ENCODE results near the gene ANKRD63. TPM values are rescaled to one million over a fixed set of nuclear protein-coding genes. Genes with fewer than 3 reads are reported as not detected.

ANKRD63 gene
- total and polyA plus RNA-seq, 2 donors: not detected

DNA sequence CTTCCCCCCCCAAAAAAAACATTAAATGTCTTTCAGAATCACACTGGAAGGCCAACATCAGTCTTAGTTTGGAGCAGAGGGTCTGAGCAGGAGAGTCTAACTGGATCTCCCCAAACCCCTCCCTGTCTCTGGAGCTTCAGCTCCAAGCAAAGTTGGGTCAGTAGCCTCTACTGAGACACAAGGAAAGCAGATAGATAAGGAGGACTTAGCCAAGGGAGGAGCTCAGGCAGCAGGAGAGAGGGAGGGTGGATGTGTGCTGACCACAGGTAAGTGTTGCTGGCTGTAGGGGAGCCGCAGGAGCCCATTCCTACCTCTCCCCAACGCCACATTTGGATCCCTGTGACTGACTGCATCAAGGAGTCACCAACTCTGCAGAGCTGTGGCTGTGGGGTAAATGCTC lies 17.9 kb upstream of the ANKRD63 start:
- DNase-seq (ENCODE audit: low read depth in 6 of 9, low spot score in 9 of 9): no peak
- H3K4me1 ChIP-seq (ENCODE audit: control insufficient read depth in 2 of 2, insufficient read depth in 2 of 2, low read length in 2 of 2): peaks cover 0 to 8% of the 10 kb centered on the region in 2 donors
- H3K9me3 ChIP-seq (ENCODE audit: control insufficient read depth in 2 of 2, insufficient read depth in 1 of 2, low read length in 1 of 2): peaks cover 0 to 8% of the 10 kb centered on the region in 2 donors
- H3K36me3 ChIP-seq (ENCODE audit: control insufficient read depth in 2 of 2, insufficient read depth in 2 of 2, low read length in 1 of 2): peaks cover 37% of the 10 kb centered on the region in 2 donors
- 98% methylated on average over 2 of the region's 2 CpGs for whole genome bisulfite sequencing
- H3K4me3 ChIP-seq (ENCODE audit: low read length in 2 of 2): no peak overlapping the region
- no peak overlapping the region for H3K27ac ChIP-seq (ENCODE audit: low read depth in 1 of 2, low read length in 1 of 2)
- H3K27me3 ChIP-seq (ENCODE audit: control insufficient read depth in 2 of 2, insufficient read depth in 1 of 2, low read length in 1 of 2): no peaks in the 10 kb centered on the region

DNA sequence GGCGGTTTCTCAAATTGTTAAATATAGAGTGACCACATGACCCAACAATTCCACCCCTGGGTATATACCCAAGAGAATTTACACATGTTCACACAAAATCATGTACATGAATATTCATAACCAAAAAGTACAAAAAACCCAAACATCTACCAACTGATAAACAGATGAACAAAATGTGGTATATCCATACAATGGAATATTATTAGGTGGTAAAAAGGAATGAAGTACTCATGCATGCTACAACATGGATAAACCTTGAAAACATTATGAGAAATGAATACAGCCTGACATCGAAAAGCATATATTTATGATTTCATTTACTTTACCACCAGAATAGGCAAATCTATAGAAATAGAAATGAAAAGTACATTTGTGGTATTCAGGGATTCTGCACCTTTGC lies 17.5 kb upstream of the ANKRD63 start:
- no peak for DNase-seq (ENCODE audit: low read depth in 6 of 9, low spot score in 9 of 9)
- Histone ChIP-seq H3K4me1 (ENCODE audit: control insufficient read depth in 2 of 2, insufficient read depth in 2 of 2, low read length in 2 of 2) (peaks cover 0 to 5% of the 10 kb centered on the region in 2 donors), H3K4me3 (ENCODE audit: low read length in 2 of 2) (no peak overlapping the region), H3K27me3 (ENCODE audit: control insufficient read depth in 2 of 2, insufficient read depth in 1 of 2, low read length in 1 of 2) (no peaks in the 10 kb centered on the region), H3K27ac (ENCODE audit: low read depth in 1 of 2, low read length in 1 of 2) (no peak overlapping the region), H3K9me3 (ENCODE audit: control insufficient read depth in 2 of 2, insufficient read depth in 1 of 2, low read length in 1 of 2) (peaks cover 0 to 8% of the 10 kb centered on the region in 2 donors), H3K36me3 (ENCODE audit: control insufficient read depth in 2 of 2, insufficient read depth in 2 of 2, low read length in 1 of 2) (peaks cover 37% of the 10 kb centered on the region in 2 donors)
- 98% methylated on average over 2 of the region's 2 CpGs for WGBS

DNA sequence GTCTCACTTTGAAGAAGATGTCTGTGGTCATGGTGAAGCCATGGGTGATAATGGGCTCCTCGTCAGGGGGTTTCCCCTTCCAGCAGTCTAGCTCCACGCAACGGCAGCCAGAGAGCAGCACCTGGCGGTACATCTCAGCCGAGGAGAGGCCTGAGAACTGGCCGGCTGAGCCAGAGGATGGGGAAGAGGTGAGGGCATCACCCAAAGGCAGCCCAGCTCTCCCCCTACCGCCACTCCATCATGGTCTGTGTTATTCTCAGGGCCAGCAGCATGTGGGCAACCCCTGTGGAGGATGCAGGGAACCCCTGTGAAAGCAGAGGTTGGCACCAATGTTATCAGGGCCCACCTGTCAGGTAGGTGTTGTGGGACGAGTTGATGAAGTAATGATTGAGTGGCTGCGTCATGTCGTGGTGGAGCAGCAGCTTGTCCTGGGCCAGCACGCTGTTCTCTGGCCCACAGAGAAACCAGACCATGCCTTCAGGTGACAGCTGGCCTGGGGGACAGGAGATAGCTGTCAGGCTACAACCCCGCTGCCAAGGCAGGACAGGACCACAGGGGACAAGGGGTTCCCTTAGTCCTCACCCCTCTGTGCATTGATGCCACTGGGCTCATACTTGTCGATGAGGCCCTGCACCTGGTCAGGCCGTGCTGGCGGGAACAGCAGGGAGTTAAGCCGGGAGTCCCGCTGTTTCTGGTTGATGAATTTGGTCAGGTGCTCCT lies 15.5 kb upstream of the ANKRD63 start:
- 96% methylated on average over 17 of the region's 17 CpGs for WGBS
- DNase-seq (ENCODE audit: low read depth in 6 of 9, low spot score in 9 of 9): no peak
- H3K4me1 ChIP-seq (ENCODE audit: control insufficient read depth in 2 of 2, insufficient read depth in 2 of 2, low read length in 2 of 2): peaks cover 0 to 3% of the 10 kb centered on the region in 2 donors
- no peak overlapping the region for H3K4me3 ChIP-seq (ENCODE audit: low read length in 2 of 2)
- peaks cover 0 to 8% of the 10 kb centered on the region in 2 donors for H3K9me3 ChIP-seq (ENCODE audit: control insufficient read depth in 2 of 2, insufficient read depth in 1 of 2, low read length in 1 of 2)
- no peaks in the 10 kb centered on the region for H3K27me3 ChIP-seq (ENCODE audit: control insufficient read depth in 2 of 2, insufficient read depth in 1 of 2, low read length in 1 of 2)
- peaks cover 41 to 48% of the 10 kb centered on the region in 2 donors for H3K36me3 ChIP-seq (ENCODE audit: control insufficient read depth in 2 of 2, insufficient read depth in 2 of 2, low read length in 1 of 2)
- no peak overlapping the region for H3K27ac ChIP-seq (ENCODE audit: low read depth in 1 of 2, low read length in 1 of 2)

DNA sequence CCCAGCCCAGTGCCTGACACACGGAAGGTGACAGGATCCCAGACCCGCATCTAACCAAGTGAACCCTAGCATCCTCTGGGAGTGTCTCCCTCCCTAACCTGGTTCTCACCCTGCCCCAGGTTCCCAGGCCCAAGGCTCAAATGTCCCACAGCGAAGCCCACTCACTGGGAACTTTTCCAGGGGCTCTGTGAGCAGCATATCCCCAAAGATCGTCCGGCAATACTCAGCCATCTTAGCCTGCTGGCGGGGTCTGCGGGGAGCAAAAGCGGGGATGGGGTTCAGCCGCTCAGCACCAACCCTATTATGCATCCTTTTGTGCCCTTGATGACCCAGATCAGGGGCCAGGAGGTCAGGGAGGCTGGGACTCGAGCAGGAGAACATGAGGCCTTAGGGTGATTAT lies 14.5 kb upstream of the ANKRD63 start:
- Histone ChIP-seq H3K27ac (ENCODE audit: low read depth in 1 of 2, low read length in 1 of 2) (no peak overlapping the region), H3K4me1 (ENCODE audit: control insufficient read depth in 2 of 2, insufficient read depth in 2 of 2, low read length in 2 of 2) (peaks cover 0 to 3% of the 10 kb centered on the region in 2 donors), H3K9me3 (ENCODE audit: control insufficient read depth in 2 of 2, insufficient read depth in 1 of 2, low read length in 1 of 2) (peaks cover 0 to 8% of the 10 kb centered on the region in 2 donors), H3K27me3 (ENCODE audit: control insufficient read depth in 2 of 2, insufficient read depth in 1 of 2, low read length in 1 of 2) (no peaks in the 10 kb centered on the region), H3K4me3 (ENCODE audit: low read length in 2 of 2) (no peak overlapping the region), H3K36me3 (ENCODE audit: control insufficient read depth in 2 of 2, insufficient read depth in 2 of 2, low read length in 1 of 2) (peaks cover 41 to 43% of the 10 kb centered on the region in 2 donors)
- no peak for DNase-seq (ENCODE audit: low read depth in 6 of 9, low spot score in 9 of 9)
- 98% methylated on average over 10 of the region's 10 CpGs for WGBS

DNA sequence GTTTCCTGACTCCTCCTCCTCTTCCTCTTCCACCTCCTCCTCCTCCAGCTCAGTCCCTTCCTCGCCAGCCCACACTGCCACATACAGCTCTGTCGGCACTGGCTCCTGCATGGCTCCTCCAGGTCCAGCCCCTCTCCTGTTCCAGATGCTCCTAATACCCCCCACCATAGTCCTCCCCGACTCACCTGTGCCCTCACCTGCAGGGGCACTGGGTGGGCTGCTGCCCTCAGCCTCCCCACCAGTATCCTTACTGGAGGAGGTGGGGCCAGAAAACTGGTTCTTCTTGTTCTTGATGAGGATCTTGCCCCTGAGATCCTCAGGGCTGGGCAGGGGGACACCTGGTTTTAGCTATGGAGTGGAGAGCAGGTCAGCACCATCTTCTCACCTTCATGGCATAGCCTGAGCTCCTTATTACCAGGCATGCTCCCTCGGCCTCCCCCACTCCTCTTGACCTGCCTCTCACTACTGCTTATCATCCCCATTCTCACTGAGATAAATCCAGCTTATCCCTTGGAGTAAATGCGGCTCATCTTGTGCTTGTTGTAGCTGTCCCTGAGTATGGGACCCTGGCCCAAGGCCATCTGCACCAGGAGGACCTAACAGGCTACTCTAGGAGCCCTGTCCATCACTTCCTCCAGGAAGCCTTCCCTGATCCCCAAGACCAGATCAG lies 13.8 kb upstream of the ANKRD63 start:
- Histone ChIP-seq H3K4me3 (ENCODE audit: low read length in 2 of 2) (no peak overlapping the region), H3K27me3 (ENCODE audit: control insufficient read depth in 2 of 2, insufficient read depth in 1 of 2, low read length in 1 of 2) (no peaks in the 10 kb centered on the region), H3K9me3 (ENCODE audit: control insufficient read depth in 2 of 2, insufficient read depth in 1 of 2, low read length in 1 of 2) (peaks cover 0 to 8% of the 10 kb centered on the region in 2 donors), H3K36me3 (ENCODE audit: control insufficient read depth in 2 of 2, insufficient read depth in 2 of 2, low read length in 1 of 2) (peaks cover 39 to 42% of the 10 kb centered on the region in 2 donors), H3K27ac (ENCODE audit: low read depth in 1 of 2, low read length in 1 of 2) (no peak overlapping the region), H3K4me1 (ENCODE audit: control insufficient read depth in 2 of 2, insufficient read depth in 2 of 2, low read length in 2 of 2) (peaks cover 0 to under 1% of the 10 kb centered on the region in 2 donors)
- 96% methylated on average over 5 of the region's 5 CpGs for WGBS
- no peak for DNase-seq (ENCODE audit: low read depth in 6 of 9, low spot score in 9 of 9)

DNA sequence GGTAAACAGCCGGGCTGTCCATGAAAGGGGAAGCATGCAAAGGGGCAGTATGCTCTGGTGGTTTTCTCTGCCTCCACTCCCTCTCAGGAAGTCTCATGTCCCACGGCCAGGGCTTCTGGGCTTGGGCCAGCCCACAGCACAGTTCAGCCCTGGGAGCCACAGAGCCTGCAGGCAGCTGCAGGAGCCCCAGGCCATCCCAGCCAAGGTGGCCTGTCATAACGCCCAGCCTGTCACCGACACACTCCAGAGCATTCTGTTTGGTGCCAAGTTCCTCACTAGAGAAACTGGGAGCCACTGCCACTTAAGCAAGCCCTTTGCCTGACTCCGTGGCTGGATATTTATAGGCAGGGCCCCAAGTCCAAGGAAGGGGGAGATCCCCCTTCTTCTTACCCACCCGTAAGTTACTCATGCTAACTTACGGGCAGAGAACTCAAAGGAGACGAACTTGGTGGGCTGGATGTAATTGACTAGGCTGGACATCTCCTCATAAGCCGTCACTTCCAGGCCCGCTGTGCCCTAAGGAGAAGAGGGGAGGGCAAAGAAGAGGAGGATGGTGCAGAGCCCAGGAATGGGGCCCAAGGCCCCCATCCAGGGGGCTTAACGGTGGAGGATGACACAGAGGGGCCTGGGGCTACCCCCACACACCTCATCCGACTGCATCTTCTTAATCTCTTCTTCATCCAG lies 13.2 kb upstream of the ANKRD63 start:
- Histone ChIP-seq H3K9me3 (ENCODE audit: control insufficient read depth in 2 of 2, insufficient read depth in 1 of 2, low read length in 1 of 2) (peaks cover 0 to 8% of the 10 kb centered on the region in 2 donors), H3K36me3 (ENCODE audit: control insufficient read depth in 2 of 2, insufficient read depth in 2 of 2, low read length in 1 of 2) (peaks cover 35% of the 10 kb centered on the region in 2 donors), H3K27me3 (ENCODE audit: control insufficient read depth in 2 of 2, insufficient read depth in 1 of 2, low read length in 1 of 2) (no peaks in the 10 kb centered on the region), H3K4me3 (ENCODE audit: low read length in 2 of 2) (no peak overlapping the region), H3K4me1 (ENCODE audit: control insufficient read depth in 2 of 2, insufficient read depth in 2 of 2, low read length in 2 of 2) (peaks cover 0 to 2% of the 10 kb centered on the region in 2 donors), H3K27ac (ENCODE audit: low read depth in 1 of 2, low read length in 1 of 2) (no peak overlapping the region)
- 89% methylated on average over 12 of the region's 12 CpGs for WGBS
- no peak for DNase-seq (ENCODE audit: low read depth in 6 of 9, low spot score in 9 of 9)

DNA sequence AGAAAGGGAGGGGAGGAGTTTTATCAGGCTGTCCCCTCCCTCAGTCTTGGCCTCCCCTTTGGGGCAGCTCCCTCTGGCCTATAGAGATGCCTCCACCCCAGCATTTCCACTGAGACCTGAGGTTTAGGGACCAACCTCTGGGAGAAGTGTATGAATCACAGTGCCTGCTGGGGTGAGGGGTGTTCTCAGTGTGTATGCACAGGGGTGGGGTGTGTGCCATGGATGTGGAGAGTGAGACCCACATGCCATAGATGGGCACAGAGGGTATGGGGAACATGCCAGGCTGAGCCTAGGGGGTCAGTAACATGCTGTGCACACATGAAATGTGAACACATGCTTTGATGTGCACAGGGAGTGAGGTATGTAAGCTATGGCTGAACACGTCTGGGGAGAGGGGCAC lies 12.4 kb upstream of the ANKRD63 start:
- 98% methylated on average over 1 of the region's 1 CpG for WGBS
- peaks cover 33 to 35% of the 10 kb centered on the region in 2 donors for H3K36me3 ChIP-seq (ENCODE audit: control insufficient read depth in 2 of 2, insufficient read depth in 2 of 2, low read length in 1 of 2)
- DNase-seq (ENCODE audit: low read depth in 6 of 9, low spot score in 9 of 9): no peak
- H3K4me3 ChIP-seq (ENCODE audit: low read length in 2 of 2): no peak overlapping the region
- no peak overlapping the region for H3K27ac ChIP-seq (ENCODE audit: low read depth in 1 of 2, low read length in 1 of 2)
- peaks cover 0 to 5% of the 10 kb centered on the region in 2 donors for H3K4me1 ChIP-seq (ENCODE audit: control insufficient read depth in 2 of 2, insufficient read depth in 2 of 2, low read length in 2 of 2)
- no peaks in the 10 kb centered on the region for H3K27me3 ChIP-seq (ENCODE audit: control insufficient read depth in 2 of 2, insufficient read depth in 1 of 2, low read length in 1 of 2)
- peaks cover 0 to 5% of the 10 kb centered on the region in 2 donors for H3K9me3 ChIP-seq (ENCODE audit: control insufficient read depth in 2 of 2, insufficient read depth in 1 of 2, low read length in 1 of 2)

DNA sequence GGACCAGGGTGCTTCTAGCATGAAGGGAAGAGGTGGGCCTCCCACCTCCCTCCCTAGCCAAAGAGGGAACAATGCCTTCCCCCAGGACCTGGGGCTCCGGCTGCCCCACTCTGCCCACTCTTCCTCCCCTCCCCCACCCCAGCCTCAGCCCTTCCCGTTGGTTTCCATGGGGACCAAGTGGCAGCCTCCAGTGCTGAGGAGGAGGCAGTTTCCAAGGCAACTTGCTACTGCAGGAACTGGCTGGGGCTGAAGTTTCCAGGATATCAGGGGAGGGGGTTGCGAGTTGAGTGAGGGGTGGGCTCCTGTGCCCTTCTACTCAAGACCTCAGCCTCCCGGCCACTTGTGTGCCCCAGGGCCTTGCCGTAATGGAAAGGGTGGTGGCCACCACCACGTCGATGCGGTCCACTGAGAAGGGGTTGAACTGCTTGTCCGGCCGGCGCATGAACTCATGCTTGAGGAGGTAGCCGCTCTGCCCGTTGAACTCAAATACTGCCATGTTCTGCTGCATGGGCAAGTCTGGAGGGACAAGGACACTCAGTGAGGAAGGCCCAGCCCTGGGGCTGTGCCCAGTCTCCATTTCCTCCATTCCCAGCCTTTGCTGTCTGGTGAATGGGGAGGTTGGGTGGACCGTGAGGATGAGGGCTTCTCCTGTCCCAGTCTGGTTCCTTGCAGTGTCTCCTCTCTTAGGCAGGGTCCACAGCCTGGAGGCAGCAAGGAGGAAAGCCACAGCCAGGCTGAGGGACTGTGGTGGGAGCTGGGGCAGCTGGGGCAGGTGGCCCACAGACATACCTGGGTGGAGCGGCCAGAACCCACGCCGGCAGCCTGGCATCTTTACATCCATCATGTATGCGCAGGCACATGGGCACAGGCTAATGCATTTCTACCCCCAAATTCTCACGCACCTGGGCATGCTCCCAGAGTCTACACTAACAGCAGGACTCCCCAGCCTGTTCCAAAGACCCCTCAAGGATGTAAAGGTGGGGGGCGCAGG lies 11.3 kb upstream of the ANKRD63 start:
- no peak for DNase-seq (ENCODE audit: low read depth in 6 of 9, low spot score in 9 of 9)
- Histone ChIP-seq H3K27me3 (ENCODE audit: control insufficient read depth in 2 of 2, insufficient read depth in 1 of 2, low read length in 1 of 2) (no peaks in the 10 kb centered on the region), H3K4me3 (ENCODE audit: low read length in 2 of 2) (no peak overlapping the region), H3K36me3 (ENCODE audit: control insufficient read depth in 2 of 2, insufficient read depth in 2 of 2, low read length in 1 of 2) (peaks cover 37 to 39% of the 10 kb centered on the region in 2 donors), H3K4me1 (ENCODE audit: control insufficient read depth in 2 of 2, insufficient read depth in 2 of 2, low read length in 2 of 2) (peaks cover 0 to 5% of the 10 kb centered on the region in 2 donors), H3K27ac (ENCODE audit: low read depth in 1 of 2, low read length in 1 of 2) (no peak overlapping the region), H3K9me3 (ENCODE audit: control insufficient read depth in 2 of 2, insufficient read depth in 1 of 2, low read length in 1 of 2) (no peaks in the 10 kb centered on the region)
- 96% methylated on average over 20 of the region's 20 CpGs for WGBS

Measured in thymus (tissue), 11 donors.